Measurements from ENCODE around the gene CELSR2.

CELSR2 gene

DNA sequence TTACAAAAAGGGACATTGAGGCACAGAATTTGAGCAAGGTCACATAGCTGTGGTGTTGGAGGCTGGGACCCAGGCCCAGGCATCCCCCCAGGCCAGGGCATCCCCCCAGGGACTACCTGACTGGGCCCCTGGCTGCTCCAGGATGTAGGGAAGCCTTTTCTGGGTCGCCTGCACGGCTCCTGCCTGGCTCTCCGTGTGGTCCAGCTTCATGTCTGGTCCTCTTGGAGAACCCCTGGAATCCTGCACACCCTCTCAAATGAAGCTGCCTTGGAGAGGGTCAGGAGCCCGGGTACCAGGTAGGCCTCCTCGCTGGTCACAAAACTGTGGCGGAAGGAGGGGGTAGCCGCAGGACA lies 919 bp upstream of the CELSR2 start:
- Histone ChIP-seq H3K36me3 (ENCODE audit: low read depth) (0 out of 2 replicates have a peak, but pooled peaks cover 3% of the 10 kb centered on the region), H3K4me1 (ENCODE audit: insufficient read depth, poor library complexity, severe bottlenecking) (peaks cover 5% of the 10 kb centered on the region), H3K27ac (ENCODE audit: poor library complexity, severe bottlenecking) (no peak overlapping the region), H3K27me3 (ENCODE audit: insufficient read depth, poor library complexity, severe bottlenecking) (no peaks in the 10 kb centered on the region), H3K4me3 (ENCODE audit: severe bottlenecking) (no peak overlapping the region), H3K9me3 (ENCODE audit: severe bottlenecking) (no peaks in the 10 kb centered on the region)
- DNase-seq (ENCODE audit: low spot score) (no peak), ATAC-seq (ENCODE audit: low read depth) (no peak)
- TF ChIP-seq, protein P1, sequence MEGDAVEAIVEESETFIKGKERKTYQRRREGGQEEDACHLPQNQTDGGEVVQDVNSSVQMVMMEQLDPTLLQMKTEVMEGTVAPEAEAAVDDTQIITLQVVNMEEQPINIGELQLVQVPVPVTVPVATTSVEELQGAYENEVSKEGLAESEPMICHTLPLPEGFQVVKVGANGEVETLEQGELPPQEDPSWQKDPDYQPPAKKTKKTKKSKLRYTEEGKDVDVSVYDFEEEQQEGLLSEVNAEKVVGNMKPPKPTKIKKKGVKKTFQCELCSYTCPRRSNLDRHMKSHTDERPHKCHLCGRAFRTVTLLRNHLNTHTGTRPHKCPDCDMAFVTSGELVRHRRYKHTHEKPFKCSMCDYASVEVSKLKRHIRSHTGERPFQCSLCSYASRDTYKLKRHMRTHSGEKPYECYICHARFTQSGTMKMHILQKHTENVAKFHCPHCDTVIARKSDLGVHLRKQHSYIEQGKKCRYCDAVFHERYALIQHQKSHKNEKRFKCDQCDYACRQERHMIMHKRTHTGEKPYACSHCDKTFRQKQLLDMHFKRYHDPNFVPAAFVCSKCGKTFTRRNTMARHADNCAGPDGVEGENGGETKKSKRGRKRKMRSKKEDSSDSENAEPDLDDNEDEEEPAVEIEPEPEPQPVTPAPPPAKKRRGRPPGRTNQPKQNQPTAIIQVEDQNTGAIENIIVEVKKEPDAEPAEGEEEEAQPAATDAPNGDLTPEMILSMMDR (IDR thresholded peaks at IDR 0.05; ENCODE audit: poor library complexity, severe bottlenecking) = no peak

DNA sequence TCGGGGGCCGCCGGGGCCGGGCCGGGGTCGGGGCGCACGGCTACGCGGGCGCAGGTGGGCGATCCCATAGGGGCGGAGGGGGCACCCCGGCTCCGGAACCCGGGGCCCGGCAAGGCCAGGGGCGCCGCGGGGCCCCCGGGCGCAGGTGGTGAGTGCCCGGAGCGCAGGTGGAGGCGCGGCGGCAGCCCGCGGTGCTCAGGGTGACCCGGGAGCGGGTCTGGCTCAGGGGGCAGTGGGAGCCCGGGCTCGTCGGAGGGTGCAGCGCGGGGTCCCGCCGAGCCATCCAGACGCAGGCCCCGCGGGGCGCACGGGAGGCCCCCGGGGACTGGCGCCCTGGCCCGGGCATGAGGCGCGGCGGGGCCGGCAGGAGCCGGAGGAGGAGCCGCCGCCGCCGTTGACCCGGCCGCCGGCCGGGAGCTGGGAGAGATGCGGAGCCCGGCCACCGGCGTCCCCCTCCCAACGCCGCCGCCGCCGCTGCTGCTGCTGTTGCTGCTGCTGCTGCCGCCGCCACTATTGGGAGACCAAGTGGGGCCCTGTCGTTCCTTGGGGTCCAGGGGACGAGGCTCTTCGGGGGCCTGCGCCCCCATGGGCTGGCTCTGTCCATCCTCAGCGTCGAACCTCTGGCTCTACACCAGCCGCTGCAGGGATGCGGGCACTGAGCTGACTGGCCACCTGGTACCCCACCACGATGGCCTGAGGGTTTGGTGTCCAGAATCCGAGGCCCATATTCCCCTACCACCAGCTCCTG lies 489 bp downstream of the CELSR2 start:
- DNase-seq (ENCODE audit: low spot score) (no peak), ATAC-seq (ENCODE audit: low read depth) (peak; percentile 15; the same call in 1 of the 3 replicates)
- H3K4me3 ChIP-seq (ENCODE audit: severe bottlenecking) = peak overlapping the region; percentile 62
- 0 out of 2 replicates have a peak, but pooled peaks cover 3% of the 10 kb centered on the region for H3K36me3 ChIP-seq (ENCODE audit: low read depth)
- H3K27ac ChIP-seq (ENCODE audit: poor library complexity, severe bottlenecking) = peak overlapping the region; percentile 28
- TF ChIP-seq, protein P1 (IDR thresholded peaks at IDR 0.05; ENCODE audit: poor library complexity, severe bottlenecking) = no peak
- no peaks in the 10 kb centered on the region for H3K9me3 ChIP-seq (ENCODE audit: severe bottlenecking)
- peaks cover 19% of the 10 kb centered on the region for H3K4me1 ChIP-seq (ENCODE audit: insufficient read depth, poor library complexity, severe bottlenecking)
- no peaks in the 10 kb centered on the region for H3K27me3 ChIP-seq (ENCODE audit: insufficient read depth, poor library complexity, severe bottlenecking)

DNA sequence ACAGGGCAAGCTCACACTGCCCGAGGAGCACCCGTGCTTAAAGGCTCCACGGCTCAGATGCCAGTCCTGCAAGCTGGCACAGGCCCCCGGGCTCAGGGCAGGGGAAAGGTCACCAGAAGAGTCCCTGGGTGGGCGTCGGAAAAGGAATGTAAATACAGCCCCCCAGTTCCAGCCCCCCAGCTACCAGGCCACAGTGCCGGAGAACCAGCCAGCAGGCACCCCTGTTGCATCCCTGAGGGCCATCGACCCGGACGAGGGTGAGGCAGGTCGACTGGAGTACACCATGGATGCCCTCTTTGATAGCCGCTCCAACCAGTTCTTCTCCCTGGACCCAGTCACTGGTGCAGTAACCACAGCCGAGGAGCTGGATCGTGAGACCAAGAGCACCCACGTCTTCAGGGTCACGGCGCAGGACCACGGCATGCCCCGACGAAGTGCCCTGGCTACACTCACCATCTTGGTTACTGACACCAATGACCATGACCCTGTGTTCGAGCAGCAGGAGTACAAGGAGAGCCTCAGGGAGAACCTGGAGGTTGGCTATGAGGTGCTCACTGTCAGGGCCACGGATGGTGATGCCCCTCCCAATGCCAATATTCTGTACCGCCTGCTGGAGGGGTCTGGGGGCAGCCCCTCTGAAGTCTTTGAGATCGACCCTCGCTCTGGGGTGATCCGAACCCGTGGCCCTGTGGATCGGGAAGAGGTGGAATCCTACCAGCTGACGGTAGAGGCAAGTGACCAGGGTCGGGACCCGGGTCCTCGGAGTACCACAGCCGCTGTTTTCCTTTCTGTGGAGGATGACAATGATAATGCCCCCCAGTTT lies 1.3 kb downstream of the CELSR2 start:
- H3K27me3 ChIP-seq (ENCODE audit: insufficient read depth, poor library complexity, severe bottlenecking) = no peaks in the 10 kb centered on the region
- H3K4me1 ChIP-seq (ENCODE audit: insufficient read depth, poor library complexity, severe bottlenecking) = peaks cover 24% of the 10 kb centered on the region
- H3K27ac ChIP-seq (ENCODE audit: poor library complexity, severe bottlenecking) = no peak overlapping the region
- no peaks in the 10 kb centered on the region for H3K9me3 ChIP-seq (ENCODE audit: severe bottlenecking)
- H3K4me3 ChIP-seq (ENCODE audit: severe bottlenecking) = peak overlapping the region; percentile 62
- H3K36me3 ChIP-seq (ENCODE audit: low read depth) = 0 out of 2 replicates have a peak, but pooled peaks cover 3% of the 10 kb centered on the region
- no peak for DNase-seq (ENCODE audit: low spot score)
- TF ChIP-seq, protein P1 (IDR thresholded peaks at IDR 0.05; ENCODE audit: poor library complexity, severe bottlenecking) = no peak
- ATAC-seq (ENCODE audit: low read depth) = no peak

DNA sequence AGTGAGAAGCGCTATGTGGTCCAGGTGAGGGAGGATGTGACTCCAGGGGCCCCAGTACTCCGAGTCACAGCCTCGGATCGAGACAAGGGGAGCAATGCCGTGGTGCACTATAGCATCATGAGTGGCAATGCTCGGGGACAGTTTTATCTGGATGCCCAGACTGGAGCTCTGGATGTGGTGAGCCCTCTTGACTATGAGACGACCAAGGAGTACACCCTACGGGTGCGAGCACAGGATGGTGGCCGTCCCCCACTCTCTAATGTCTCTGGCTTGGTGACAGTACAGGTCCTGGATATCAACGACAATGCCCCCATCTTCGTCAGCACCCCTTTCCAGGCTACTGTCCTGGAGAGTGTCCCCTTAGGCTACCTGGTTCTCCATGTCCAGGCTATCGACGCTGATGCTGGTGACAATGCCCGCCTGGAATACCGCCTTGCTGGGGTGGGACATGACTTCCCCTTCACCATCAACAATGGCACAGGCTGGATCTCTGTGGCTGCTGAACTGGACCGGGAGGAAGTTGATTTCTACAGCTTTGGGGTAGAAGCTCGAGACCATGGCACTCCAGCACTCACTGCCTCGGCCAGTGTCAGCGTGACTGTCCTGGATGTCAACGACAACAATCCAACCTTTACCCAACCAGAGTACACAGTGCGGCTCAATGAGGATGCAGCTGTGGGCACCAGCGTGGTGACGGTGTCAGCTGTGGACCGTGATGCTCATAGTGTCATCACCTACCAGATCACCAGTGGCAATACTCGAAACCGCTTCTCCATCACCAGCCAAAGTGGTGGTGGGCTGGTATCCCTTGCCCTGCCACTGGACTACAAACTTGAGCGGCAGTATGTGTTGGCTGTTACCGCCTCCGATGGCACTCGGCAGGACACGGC lies 2.2 kb downstream of the CELSR2 start:
- DNase-seq (ENCODE audit: low spot score) (no peak), ATAC-seq (ENCODE audit: low read depth) (no peak)
- H3K36me3 ChIP-seq (ENCODE audit: low read depth) = 0 out of 2 replicates have a peak, but pooled peaks cover 3% of the 10 kb centered on the region
- no peaks in the 10 kb centered on the region for H3K27me3 ChIP-seq (ENCODE audit: insufficient read depth, poor library complexity, severe bottlenecking)
- TF ChIP-seq, protein P1 (IDR thresholded peaks at IDR 0.05; ENCODE audit: poor library complexity, severe bottlenecking) = no peak
- no peak overlapping the region for H3K27ac ChIP-seq (ENCODE audit: poor library complexity, severe bottlenecking)
- no peaks in the 10 kb centered on the region for H3K9me3 ChIP-seq (ENCODE audit: severe bottlenecking)
- no peak overlapping the region for H3K4me3 ChIP-seq (ENCODE audit: severe bottlenecking)
- H3K4me1 ChIP-seq (ENCODE audit: insufficient read depth, poor library complexity, severe bottlenecking) = peaks cover 24% of the 10 kb centered on the region
